Effector CD8-positive, alpha-beta T cell (primary cell): ENCODE measurements around the gene ST8SIA6.
"Not testable (repeated sequence)": the region's sequence is repeated elsewhere in the genome, so short reads cannot be mapped to it uniquely, and the experiment has no call there.

Experiments
- DNase-seq: peaks from one replicate; lab custom pipeline; 2025; lab: John Stamatoyannopoulos, UW

Gene ST8SIA6

DNA sequence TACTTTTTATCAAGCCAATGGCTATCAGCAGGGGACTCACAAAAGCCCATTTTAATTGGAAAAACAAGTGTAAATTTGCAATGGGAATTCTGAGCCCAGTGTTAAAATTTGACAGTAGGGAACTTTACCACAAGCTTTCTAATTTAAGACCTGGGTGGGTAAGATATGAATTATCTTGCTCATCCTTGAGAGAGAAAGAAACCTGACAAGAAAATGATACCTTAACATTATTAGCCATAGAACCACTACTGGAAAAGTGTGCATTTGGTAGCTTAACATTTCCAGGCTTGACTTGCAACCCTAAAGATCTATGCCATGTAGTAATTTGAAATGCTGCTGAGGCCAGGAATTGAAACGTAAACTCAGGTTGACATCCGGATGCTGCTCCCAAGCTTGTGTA is 2.7 kb upstream of the ST8SIA6 start:
- DNase-seq = no peak

GRCh38 chr10:17456032-17456548 is 1.7 kb upstream of the ST8SIA6 start:
- DNase-seq = no peak

DNA sequence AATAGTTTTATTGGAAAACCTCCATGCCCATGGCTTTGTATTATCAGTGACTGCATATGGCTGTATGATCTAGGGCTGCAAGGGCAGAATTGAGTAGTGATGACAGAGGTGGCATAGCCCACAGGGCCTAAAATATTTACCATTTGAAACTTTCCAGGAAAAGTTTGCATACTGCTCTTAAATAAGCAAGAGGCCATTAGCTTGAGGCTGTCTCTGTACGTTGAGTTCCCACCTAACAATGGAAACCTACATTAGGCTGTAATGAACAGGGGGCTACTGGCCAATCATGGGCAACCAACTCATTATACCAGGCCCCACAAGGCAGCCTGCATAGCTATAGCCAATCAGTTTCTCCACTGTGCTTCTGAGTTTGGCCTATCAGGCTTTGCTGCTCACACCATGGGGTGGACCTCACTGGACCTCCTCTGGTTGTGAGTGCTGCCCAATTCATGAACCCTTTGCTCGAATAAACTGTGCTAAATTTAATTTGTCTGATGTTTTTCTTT is 673 bp upstream of the ST8SIA6 start:
- no peak for DNase-seq

GRCh38 chr10:17453373-17454091 is 863 bp downstream of the ST8SIA6 start:
- DNase-seq = no peak

DNA sequence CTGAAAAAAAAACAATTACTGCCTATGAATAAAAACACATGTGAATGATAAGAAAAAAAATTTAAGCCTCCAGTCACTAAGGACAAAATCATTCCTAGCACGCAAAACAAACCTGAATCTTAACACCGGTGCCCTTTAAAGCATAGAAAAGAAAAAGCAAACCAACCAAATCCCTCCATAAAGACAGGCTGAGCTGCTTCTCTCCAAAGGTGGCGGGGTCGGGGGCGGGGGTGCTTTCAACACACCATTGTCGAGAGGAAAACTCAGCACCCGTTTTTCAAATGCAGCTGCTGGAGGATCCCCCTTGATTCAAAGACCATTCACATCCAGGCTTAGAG is 1.4 kb downstream of the ST8SIA6 start:
- DNase-seq = no peak

DNA sequence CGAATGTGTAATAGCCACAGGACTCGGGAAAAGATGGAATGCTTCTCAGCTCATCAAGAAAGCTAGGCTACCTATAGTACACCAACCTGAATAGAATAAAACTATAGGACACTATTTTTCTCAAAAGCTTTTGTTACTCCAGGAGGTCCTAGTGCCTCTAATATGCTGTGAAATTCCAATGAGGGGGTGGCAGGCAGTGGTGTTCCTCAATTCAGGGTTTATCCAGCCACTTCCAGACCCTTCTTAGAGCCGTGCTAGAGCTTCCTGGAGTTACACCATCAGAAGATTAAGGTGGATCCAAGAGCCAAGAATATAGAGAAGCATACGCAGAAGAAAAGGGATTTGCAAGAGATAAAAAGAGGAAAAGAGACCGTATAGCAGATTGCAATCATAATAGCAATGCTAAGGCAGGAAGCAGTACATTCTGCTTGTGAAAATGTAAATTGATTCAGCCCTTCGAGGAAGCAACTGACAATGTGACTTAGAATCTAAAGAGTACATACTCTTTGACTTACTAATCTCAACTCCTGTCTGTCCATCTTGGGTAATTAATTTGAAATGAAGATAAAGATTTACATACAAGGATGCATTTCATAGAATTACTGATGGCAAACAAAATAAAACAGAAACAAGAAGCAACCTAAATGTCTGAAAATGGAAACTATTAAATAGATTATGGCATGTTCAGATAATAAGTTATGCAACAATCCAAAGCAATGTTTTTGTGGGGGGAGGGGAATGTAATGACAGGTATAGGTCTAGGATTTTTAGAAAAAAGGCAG is 2.1 kb downstream of the ST8SIA6 start:
- no peak for DNase-seq

GRCh38 chr10:17450024-17450423 is 4.4 kb downstream of the ST8SIA6 start:
- no peak for DNase-seq

DNA sequence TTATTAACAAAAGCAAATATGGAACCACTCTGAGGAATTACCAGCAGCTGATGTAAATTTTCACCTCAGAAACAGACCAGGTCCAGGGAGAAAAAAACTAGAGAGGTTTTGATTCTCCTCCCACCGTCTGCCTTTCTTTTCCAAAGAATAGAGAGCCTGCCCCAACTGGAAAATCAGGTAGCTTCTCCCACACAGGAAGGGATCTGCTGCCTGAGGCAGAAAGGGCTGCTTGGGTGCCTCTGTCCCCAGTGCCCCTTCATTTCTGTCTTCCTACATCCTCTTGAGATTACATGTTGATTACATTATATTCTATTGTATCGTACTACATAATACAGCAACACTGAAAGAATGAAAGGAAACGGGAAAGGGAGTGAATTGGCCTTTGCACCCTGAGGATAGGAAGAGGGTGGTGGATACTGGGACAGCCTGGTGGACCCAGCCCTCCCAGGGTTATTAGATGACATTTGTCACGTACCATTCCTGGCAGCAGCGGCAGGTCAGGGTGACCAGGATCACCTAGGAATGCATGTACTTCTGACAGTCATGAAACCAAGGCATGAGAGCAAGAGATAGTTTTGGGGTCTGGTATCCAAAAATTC is 8.9 kb downstream of the ST8SIA6 start:
- no peak for DNase-seq

GRCh38 chr10:17444388-17444714 is 10.0 kb downstream of the ST8SIA6 start:
- DNase-seq = no peak

- no peak for DNase-seq
These were observed 10.5 kb downstream of the ST8SIA6 start for GRCh38 chr10:17443707-17444387.

- no peak for DNase-seq
These were observed 15.8 kb downstream of the ST8SIA6 start for GRCh38 chr10:17438583-17438982.

GRCh38 chr10:17436578-17436977 is 17.8 kb downstream of the ST8SIA6 start:
- not testable (repeated sequence) for DNase-seq

DNA sequence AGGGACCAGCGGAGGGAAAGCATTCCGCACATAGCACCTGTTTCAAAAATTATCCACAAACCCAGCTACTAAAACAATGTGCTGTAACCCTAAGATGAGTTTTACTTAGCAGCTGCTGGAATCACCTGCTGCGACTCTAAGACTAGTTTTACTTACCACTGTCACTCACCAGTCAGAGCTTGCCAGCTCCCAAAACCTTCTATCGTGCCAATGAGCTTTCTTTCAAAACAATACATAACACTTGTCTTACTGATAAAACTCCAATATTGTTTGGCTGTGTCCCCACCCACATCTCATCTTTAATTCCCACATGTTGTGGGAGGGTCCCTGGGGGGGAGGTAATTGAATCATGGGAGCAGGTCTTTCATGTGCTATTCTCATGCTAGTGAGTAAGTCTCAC is 18.4 kb downstream of the ST8SIA6 start:
- DNase-seq = no peak

DNA sequence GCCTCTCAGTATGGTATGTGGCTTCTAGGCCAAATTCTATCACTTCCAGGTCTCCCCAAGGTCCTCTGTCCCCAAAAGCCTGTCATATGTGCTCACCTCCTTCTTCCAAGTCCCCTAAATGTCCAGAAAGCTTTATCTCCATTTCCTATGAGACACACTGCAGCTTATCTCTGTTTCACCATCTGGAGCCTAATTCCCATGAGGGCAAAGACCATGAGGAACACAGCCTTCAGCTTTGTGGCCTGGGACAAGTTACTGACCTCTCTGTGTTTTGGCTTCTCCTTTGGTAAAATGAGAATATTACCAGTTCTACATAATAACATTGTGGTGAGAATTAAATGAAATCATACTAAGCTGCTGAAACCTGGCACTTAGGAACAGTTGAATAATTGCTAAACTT is 19.2 kb downstream of the ST8SIA6 start:
- no peak for DNase-seq

DNA sequence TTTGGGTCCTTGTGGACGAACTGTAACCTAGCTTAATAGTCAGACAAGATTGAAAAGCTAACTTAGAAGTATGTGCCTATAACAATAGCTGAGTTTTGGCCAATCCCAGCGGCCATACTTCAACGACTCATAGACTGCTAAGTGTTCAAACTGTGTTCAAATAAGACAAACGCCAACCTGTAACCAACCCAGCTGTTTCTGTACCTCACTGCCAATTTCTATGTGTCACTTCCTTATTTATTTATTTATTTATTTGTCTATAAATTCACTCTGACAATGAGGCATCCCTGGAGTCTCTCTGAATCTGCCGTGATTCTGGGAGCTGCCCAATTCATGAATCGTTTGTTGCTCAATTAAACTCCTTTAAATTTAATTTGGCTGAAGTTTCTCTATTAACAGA is 21.7 kb downstream of the ST8SIA6 start:
- no peak for DNase-seq

DNA sequence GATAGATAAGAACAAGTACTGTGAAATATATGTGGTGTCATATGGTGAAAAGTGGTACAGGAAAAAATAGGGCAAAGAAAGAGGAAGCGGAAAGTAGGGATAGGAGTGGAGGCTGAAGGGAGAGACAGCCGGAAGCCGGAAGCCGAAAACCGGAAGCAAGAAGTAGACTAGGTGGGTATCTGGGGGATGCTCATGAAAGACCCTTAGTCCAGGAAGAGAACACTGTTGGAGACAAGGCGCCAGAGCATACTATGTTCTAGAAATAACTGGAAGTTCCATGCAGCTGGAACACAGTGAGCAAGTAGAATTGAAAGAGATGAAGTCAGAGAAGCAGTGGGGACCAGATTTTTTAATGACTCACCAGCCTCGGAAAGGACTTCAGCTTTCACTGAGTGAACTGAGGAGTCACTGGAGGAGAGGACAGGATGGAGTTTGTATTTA is 22.5 kb downstream of the ST8SIA6 start:
- no peak for DNase-seq

DNA sequence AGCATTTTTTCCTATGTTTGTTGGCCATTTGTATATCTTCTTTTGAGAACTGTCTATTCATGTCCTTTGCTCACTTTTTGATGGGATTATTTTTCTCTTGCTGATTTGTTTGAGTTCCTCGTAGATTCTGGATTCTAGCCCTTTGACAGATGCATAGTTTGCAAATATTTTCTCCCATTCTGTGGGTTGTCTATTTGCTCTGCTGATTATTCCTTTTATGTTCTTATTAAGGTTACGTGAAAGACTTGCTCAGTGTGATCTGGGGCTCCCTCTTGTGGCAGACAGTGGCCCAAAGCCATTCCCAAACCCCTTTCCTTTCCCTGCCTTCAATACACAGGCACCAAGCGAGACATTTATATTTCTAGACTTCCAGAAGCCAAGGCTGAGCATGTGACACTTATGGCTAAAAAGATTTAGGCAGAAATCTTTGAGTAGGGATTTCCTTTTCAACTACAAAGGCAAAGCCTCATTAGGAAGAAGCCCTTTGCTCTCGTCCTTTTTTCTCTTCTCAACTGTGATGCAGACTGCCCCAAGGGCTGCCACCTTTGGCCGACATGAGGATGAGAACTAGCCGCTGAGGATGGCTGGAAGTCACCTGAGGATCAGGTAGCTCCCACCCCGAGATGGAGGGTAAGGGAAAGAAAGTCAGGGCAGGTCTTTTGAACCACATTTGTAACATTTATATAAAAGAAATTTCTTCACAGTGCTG is 23.6 kb downstream of the ST8SIA6 start:
- peak; percentile 44 for DNase-seq

DNA sequence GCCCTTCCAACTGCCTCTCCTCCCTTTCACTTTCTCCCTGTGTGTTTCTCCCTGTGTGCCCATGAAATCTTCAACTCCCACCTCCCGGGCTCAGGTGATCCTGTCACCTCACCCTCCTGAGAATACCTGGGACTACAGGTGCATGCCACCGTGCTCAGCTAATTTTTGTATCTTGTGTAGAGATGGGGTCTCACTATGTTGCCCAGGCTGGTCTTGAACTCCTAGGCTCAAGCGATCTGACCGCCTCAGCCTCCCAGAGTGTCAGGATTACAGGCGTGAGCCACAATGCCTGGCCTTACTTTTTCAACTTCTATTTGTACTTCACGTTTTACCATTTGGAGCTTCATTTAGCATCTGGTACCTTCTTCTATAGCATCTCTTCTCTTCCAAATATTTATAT is 24.9 kb downstream of the ST8SIA6 start:
- no peak for DNase-seq

- peak; percentile 45 for DNase-seq
These were observed 25.9 kb downstream of the ST8SIA6 start for GRCh38 chr10:17428351-17429097.

DNA sequence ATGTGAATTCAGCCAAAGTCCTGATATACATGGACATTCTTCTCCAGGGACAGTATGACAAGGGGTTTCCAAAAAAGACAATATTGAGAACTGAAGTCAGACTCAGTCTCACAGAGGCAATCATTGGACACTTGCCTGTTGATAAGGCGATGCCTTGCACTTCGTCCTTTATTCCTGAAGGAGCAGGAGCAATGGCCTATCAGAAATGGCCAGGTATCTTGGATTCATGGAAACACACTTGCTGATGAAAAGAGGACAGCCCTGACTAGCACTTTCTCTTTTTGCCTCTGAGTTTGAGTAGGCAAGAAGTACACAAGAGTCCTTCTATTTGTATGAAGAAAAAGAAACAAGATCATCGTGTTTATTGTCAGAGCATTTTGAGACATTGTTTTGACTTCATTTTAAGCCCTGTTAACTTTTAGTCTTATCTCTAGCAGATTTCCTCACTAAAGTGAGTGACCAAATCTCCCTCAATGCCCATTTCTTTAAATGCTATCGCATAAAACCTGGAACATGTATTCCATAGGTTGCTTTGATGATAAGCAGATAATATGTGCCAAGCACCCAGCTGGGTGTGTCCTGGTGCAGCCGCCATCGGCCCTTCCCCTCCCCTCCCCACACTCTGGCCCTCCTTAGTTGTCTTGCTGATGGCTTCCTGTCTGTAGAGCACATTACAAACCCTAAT is 26.6 kb downstream of the ST8SIA6 start:
- DNase-seq = no peak
